DMS 273 treated with DMSO at 0.1 percent for 48 hours (cell line): Measurements from ENCODE around the gene SNX4.
"Not testable (repeated sequence)": the region's sequence is repeated elsewhere in the genome, so short reads cannot be mapped to it uniquely, and the experiment has no call there.

Experiments
- DNase-seq: peaks from one replicate; lab custom pipeline; 2025; lab: John Stamatoyannopoulos, UW

The SNX4 gene

GRCh38 chr3:125462722-125463299 lies 57.2 kb downstream of the SNX4 start:
- DNase-seq: no peak

GRCh38 chr3:125461896-125462295 lies 58.1 kb downstream of the SNX4 start:
- DNase-seq: no peak

- DNase-seq: no peak
Measured at GRCh38 chr3:125460233-125460632, 59.8 kb downstream of the SNX4 start.

GRCh38 chr3:125443923-125444322 lies 76.1 kb downstream of the SNX4 start:
- DNase-seq: no peak

- DNase-seq: no peak
Measured at GRCh38 chr3:125442506-125442905, 77.5 kb downstream of the SNX4 start.

- no peak for DNase-seq
Measured at GRCh38 chr3:125440970-125441369, 79.0 kb downstream of the SNX4 start.

GRCh38 chr3:125440559-125440955 lies 79.4 kb downstream of the SNX4 start:
- no peak for DNase-seq

GRCh38 chr3:125437631-125438435 lies 82.2 kb downstream of the SNX4 start:
- DNase-seq: no peak

- DNase-seq: no peak
Measured at GRCh38 chr3:125436921-125437320, 83.1 kb downstream of the SNX4 start.

GRCh38 chr3:125435231-125435630 lies 84.8 kb downstream of the SNX4 start:
- no peak for DNase-seq

GRCh38 chr3:125434582-125435011 lies 85.4 kb downstream of the SNX4 start:
- DNase-seq: no peak

- no peak for DNase-seq
Measured at GRCh38 chr3:125433611-125434041, 86.4 kb downstream of the SNX4 start.

- DNase-seq: no peak
Measured at GRCh38 chr3:125433091-125433534, 86.9 kb downstream of the SNX4 start.

- no peak for DNase-seq
Measured at GRCh38 chr3:125431912-125432790, 87.9 kb downstream of the SNX4 start.

- no peak for DNase-seq
Measured at GRCh38 chr3:125431391-125431790, 88.6 kb downstream of the SNX4 start.

- no peak for DNase-seq
Measured at GRCh38 chr3:125428216-125428830, 91.7 kb downstream of the SNX4 start.

- DNase-seq: no peak
Measured at GRCh38 chr3:125418306-125418705, 101.7 kb downstream of the SNX4 start.

GRCh38 chr3:125416235-125416634 lies 103.8 kb downstream of the SNX4 start:
- DNase-seq: no peak

- no peak for DNase-seq
Measured at GRCh38 chr3:125414669-125415068, 105.3 kb downstream of the SNX4 start.

- no peak for DNase-seq
Measured at GRCh38 chr3:125410922-125411321, 109.1 kb downstream of the SNX4 start.

- no peak for DNase-seq
Measured at GRCh38 chr3:125406070-125406469, 113.9 kb downstream of the SNX4 start.

- DNase-seq: not testable (repeated sequence)
Measured at GRCh38 chr3:125405515-125405914, 114.5 kb downstream of the SNX4 start.
